Measurements from ENCODE around the gene XNDC1N.

DNA sequence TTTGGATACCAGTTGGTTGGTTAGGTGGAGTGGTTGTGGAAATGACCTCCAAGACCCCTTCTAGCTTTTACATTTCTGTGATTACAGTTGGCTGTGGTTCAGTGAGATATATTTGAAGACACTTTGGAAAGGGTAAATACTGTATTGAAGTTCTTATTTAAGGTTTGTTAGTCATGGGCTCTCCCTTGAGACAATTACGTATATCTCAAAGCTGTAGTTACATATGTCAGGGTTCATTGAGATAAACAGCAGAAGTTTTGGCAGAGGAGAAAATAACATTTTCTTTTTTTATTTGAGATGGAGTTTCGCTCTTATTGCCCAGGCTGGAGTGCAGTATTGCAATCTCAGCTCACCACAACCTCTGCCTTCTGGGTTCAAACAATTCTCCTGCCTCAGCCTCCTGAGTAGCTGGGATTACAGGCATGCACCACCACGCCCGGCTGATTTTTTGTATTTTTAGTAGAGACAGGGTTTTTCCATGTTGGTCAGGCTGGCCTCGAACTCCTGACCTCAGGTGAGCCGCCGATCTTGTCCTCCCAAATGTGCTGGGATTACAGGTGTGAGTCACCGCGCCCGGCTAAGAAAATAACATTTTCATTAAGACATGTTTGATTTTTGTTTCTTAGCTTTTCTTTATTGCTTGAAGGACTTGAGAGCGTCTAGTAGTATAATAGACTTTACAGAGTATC is 2.3 kb upstream of the XNDC1N start:
- no peak for TF ChIP-seq TAF1 (IDR thresholded peaks at IDR 0.05; ENCODE audit: borderline replicate concordance, low read depth, low read length)
- no peak for TF ChIP-seq POLR2AphosphoS5 (IDR thresholded peaks at IDR 0.05; ENCODE audit: low read depth, low read length)
